Hepatocyte (in vitro differentiated cells): ENCODE measurements around the gene CTNNA3.

ENCODE experiments used
- CTCF ChIP-seq: fragments of 200-600 bp; sonication (generic); IDR thresholded peaks from 2 replicates; pipeline ENCODE4 v1.5.1; 2016; ENCODE audit warnings: antibody characterized with exemption, mild to moderate bottlenecking; ENCODE audit not compliant: poor library complexity
- EZH2phosphoT487 ChIP-seq: fragments of 200-600 bp; sonication (generic); IDR thresholded peaks from one replicate; pipeline ENCODE4 v1.6.1; 2018; ENCODE audit warnings: antibody characterized with exemption, mild to moderate bottlenecking, low read depth, moderate library complexity; ENCODE audit not compliant: unreplicated experiment, severe bottlenecking

- TF ChIP-seq CTCF: no peak
- no peak for TF ChIP-seq EZH2phosphoT487
Observed at GRCh38 chr10:66755474-66755873, 940.5 kb downstream of the CTNNA3 start.
